Central memory CD8-positive, alpha-beta T cell (primary cell): Measurements from ENCODE around the gene SRRM1.
"Not testable (repeated sequence)": the region's sequence is repeated elsewhere in the genome, so short reads cannot be mapped to it uniquely, and the experiment has no call there.

ENCODE experiments used
- ATAC-seq: fragments of 150-1000 bp; cut with Tn5 transposase; replicated peaks from 2 replicates; pipeline ENCODE4 v1.10.0; 2022; ENCODE audit warnings: mild to moderate bottlenecking, moderate FRiP score, moderate number of reproducible peaks; ENCODE audit not compliant: poor library complexity, severe bottlenecking; ENCODE audit errors: extremely low read depth
- DNase-seq, 2 donors: peaks; one replicate each; pipeline ENCODE4 v3.0.0; 2021; ENCODE audit warnings: low spot score in 2 of 2
- H3K27ac Mint-ChIP-seq: one replicate; pipeline ENCODE4 v1.8.0; 2022; ENCODE audit warnings: low read depth, mild to moderate bottlenecking, moderate library complexity, mixed read lengths
- H3K27me3 Mint-ChIP-seq: one replicate; pipeline ENCODE4 v1.8.0; 2022; ENCODE audit warnings: mixed read lengths
- H3K36me3 Mint-ChIP-seq: one replicate; pipeline ENCODE4 v1.8.0; 2022; ENCODE audit warnings: mild to moderate bottlenecking, moderate library complexity, mixed read lengths; ENCODE audit not compliant: insufficient read depth
- H3K4me1 Mint-ChIP-seq: one replicate; pipeline ENCODE4 v1.8.0; 2022; ENCODE audit warnings: mixed read lengths
- H3K4me3 Mint-ChIP-seq: one replicate; pipeline ENCODE4 v1.8.0; 2022; ENCODE audit warnings: mild to moderate bottlenecking, moderate library complexity, mixed read lengths
- H3K9me3 Mint-ChIP-seq: one replicate; pipeline ENCODE4 v1.8.0; 2022; ENCODE audit warnings: mixed read lengths

Gene SRRM1

GRCh38 chr1:24691051-24691450, 47.9 kb downstream of the SRRM1 start:
- Mint-ChIP-seq H3K27ac (no peak overlapping the region), H3K36me3 (peaks cover 10% of the 10 kb centered on the region), H3K4me3 (no peak overlapping the region), H3K27me3 (no peaks in the 10 kb centered on the region), H3K9me3 (no peaks in the 10 kb centered on the region), H3K4me1 (peaks cover 22% of the 10 kb centered on the region)
- DNase-seq, result no peak
- ATAC-seq, result no peak

GRCh38 chr1:24692351-24692980, 49.4 kb downstream of the SRRM1 start:
- Mint-ChIP-seq H3K27ac (no peak overlapping the region), H3K4me1 (peaks cover 22% of the 10 kb centered on the region), H3K4me3 (no peak overlapping the region), H3K9me3 (no peaks in the 10 kb centered on the region), H3K27me3 (no peaks in the 10 kb centered on the region), H3K36me3 (peaks cover 10% of the 10 kb centered on the region)
- ATAC-seq (no peak), DNase-seq (no peak)

GRCh38 chr1:24693827-24694379, 50.8 kb downstream of the SRRM1 start:
- no peak for ATAC-seq
- Mint-ChIP-seq H3K4me1 (peaks cover 16% of the 10 kb centered on the region), H3K9me3 (no peaks in the 10 kb centered on the region), H3K27ac (peak overlapping the region; percentile 81), H3K27me3 (no peaks in the 10 kb centered on the region), H3K4me3 (peak overlapping the region; percentile 51), H3K36me3 (peaks cover 8% of the 10 kb centered on the region)
- DNase-seq, result no peak

GRCh38 chr1:24694380-24694843, 51.3 kb downstream of the SRRM1 start:
- Mint-ChIP-seq H3K27me3 (no peaks in the 10 kb centered on the region), H3K36me3 (peaks cover 8% of the 10 kb centered on the region), H3K4me1 (peaks cover 16% of the 10 kb centered on the region), H3K27ac (peak overlapping the region; percentile 81), H3K4me3 (peak overlapping the region; percentile 51), H3K9me3 (no peaks in the 10 kb centered on the region)
- ATAC-seq (peak; percentile 72), DNase-seq (no peak)

- peak overlapping the region; percentile 9 for H3K4me3 Mint-ChIP-seq
- ATAC-seq (peak; percentile 43), DNase-seq (no peak)
- H3K27me3 Mint-ChIP-seq, result no peaks in the 10 kb centered on the region
- H3K36me3 Mint-ChIP-seq, result peaks cover 8% of the 10 kb centered on the region
- H3K4me1 Mint-ChIP-seq, result peaks cover 16% of the 10 kb centered on the region
- no peaks in the 10 kb centered on the region for H3K9me3 Mint-ChIP-seq
- H3K27ac Mint-ChIP-seq, result no peak overlapping the region
Measured at GRCh38 chr1:24695202-24695974, 52.3 kb downstream of the SRRM1 start.

- DNase-seq (no peak), ATAC-seq (no peak)
- H3K4me3 Mint-ChIP-seq, result no peak overlapping the region
- H3K27me3 Mint-ChIP-seq, result no peaks in the 10 kb centered on the region
- no peak overlapping the region for H3K27ac Mint-ChIP-seq
- H3K36me3 Mint-ChIP-seq, result peaks cover 8% of the 10 kb centered on the region
- no peaks in the 10 kb centered on the region for H3K9me3 Mint-ChIP-seq
- H3K4me1 Mint-ChIP-seq, result peaks cover 16% of the 10 kb centered on the region
Measured at GRCh38 chr1:24696041-24696755, 53.1 kb downstream of the SRRM1 start.

- no peak for DNase-seq
- ATAC-seq, result no peak
- Mint-ChIP-seq H3K27ac (no peak overlapping the region), H3K4me1 (peaks cover 16% of the 10 kb centered on the region), H3K4me3 (no peak overlapping the region), H3K9me3 (no peaks in the 10 kb centered on the region), H3K27me3 (no peaks in the 10 kb centered on the region), H3K36me3 (peaks cover 8% of the 10 kb centered on the region)
Measured at GRCh38 chr1:24696756-24697330, 53.7 kb downstream of the SRRM1 start.

- H3K4me3 Mint-ChIP-seq, DNase-seq, H3K36me3 Mint-ChIP-seq, H3K27ac Mint-ChIP-seq, H3K9me3 Mint-ChIP-seq, H3K27me3 Mint-ChIP-seq, ATAC-seq: not testable (repeated sequence)
- H3K4me1 Mint-ChIP-seq, result peaks cover 16% of the 10 kb centered on the region
Measured at GRCh38 chr1:24697453-24698001, 54.4 kb downstream of the SRRM1 start.

- not testable (repeated sequence) for H3K9me3 Mint-ChIP-seq, H3K27me3 Mint-ChIP-seq, DNase-seq, H3K36me3 Mint-ChIP-seq, H3K4me3 Mint-ChIP-seq, H3K27ac Mint-ChIP-seq, ATAC-seq
- peaks cover 11% of the 10 kb centered on the region for H3K4me1 Mint-ChIP-seq
Measured at GRCh38 chr1:24698326-24698725, 55.2 kb downstream of the SRRM1 start.

GRCh38 chr1:24699628-24700027, 56.5 kb downstream of the SRRM1 start:
- Mint-ChIP-seq H3K36me3 (peaks cover 4% of the 10 kb centered on the region), H3K27ac (no peak overlapping the region), H3K9me3 (no peaks in the 10 kb centered on the region), H3K4me1 (peaks cover 2% of the 10 kb centered on the region), H3K4me3 (no peak overlapping the region), H3K27me3 (no peaks in the 10 kb centered on the region)
- ATAC-seq, result no peak
- no peak for DNase-seq

GRCh38 chr1:24702511-24703293, 59.6 kb downstream of the SRRM1 start:
- H3K36me3 Mint-ChIP-seq, result no peaks in the 10 kb centered on the region
- H3K4me1 Mint-ChIP-seq, result peaks cover 6% of the 10 kb centered on the region
- no peaks in the 10 kb centered on the region for H3K27me3 Mint-ChIP-seq
- H3K27ac Mint-ChIP-seq, result no peak overlapping the region
- DNase-seq (no peak), ATAC-seq (no peak)
- no peak overlapping the region for H3K4me3 Mint-ChIP-seq
- no peaks in the 10 kb centered on the region for H3K9me3 Mint-ChIP-seq
